ENCODE results near the gene PLEKHA1. TPM values are rescaled to one million over a fixed set of nuclear protein-coding genes. Genes with fewer than 3 reads are reported as not detected.

The PLEKHA1 gene
- total and polyA plus RNA-seq, 2 of the 13 experiments (the other 11 are each of a cell fraction or from before 2014, with no cell fraction given), result 32.2 to 53.3 TPM

- no TSS peak for BruUV-seq (replicated peaks)
- Histone ChIP-seq H3K9me3 (ENCODE audit: low read length) (no peaks in the 10 kb centered on the region), H3K4me3 (replicated peaks in 1 of 3; ENCODE audit: insufficient read depth in 1 of 3, low read depth in 2 of 3, low read length in 3 of 3) (peak within 1 kb of the TSS; percentile 16 to 59 (median 16); a peak in 3 of 6 replicates), H3K4me1 (ENCODE audit: insufficient read depth, low read length) (peaks cover 12% of the 10 kb centered on the region; the same call in 1 of the 2 replicates), H3K27me3 (ENCODE audit: control insufficient read depth in 1 of 2, insufficient read depth in 2 of 2, low read length in 2 of 2) (peaks cover 8 to 86% of the 10 kb centered on the region in 2 experiments), H3K4me2 (ENCODE audit: low read depth, low read length) (peak within 1 kb of the TSS; percentile 55), H4K20me1 (ENCODE audit: insufficient read depth, low read length) (no peaks in the 10 kb centered on the region), H3K79me2 (ENCODE audit: insufficient read depth, low read length) (no peaks in the 10 kb centered on the region), H3K9ac (ENCODE audit: insufficient read depth, low read depth, low read length) (no peak within 1 kb of the TSS), H2AFZ (ENCODE audit: low read length) (no peak within 1 kb of the TSS), H3K36me3 (replicated peaks in 1 of 2; ENCODE audit: control insufficient read depth in 1 of 2, insufficient read depth in 2 of 2, low read length in 2 of 2) (no peaks in the 10 kb centered on the region), H3K27ac (ENCODE audit: extremely low read length, insufficient read depth, low read length) (no peak within 1 kb of the TSS)
- in situ Hi-C loops (cut with HindIII; ENCODE audit: extremely low pct_ligation_motif_present, low pct_unique_long_range_greater_than_20kb), result no loop called here
- ChIA-PET POLR2A (no interaction called here), CTCF (ENCODE audit: low intra/inter-chr PET ratio, low total read pairs) (no interaction called here)
- peak; percentile 46; the same call in 2 of the 3 replicates for ATAC-seq
- no peak for FAIRE-seq
- 0% methylated on average over 1 of the region's 56 CpGs for WGBS (ENCODE audit: low lambda C conversion rate)
- TF ChIP-seq TEAD2 (CRISPR knock-in tag; IDR thresholded peaks at IDR 0.05) (no peak), TARDBP (CRISPR knock-in tag; IDR thresholded peaks at IDR 0.05) (no peak), ATRX (CRISPR knock-in tag; IDR thresholded peaks at IDR 0.05; ENCODE audit: borderline replicate concordance) (no peak), DPF2 (CRISPR knock-in tag; IDR thresholded peaks at IDR 0.05; ENCODE audit: borderline replicate concordance, low read depth) (no peak), ZFY (CRISPR knock-in tag; IDR thresholded peaks at IDR 0.05) (peak; percentile 27; the same call in 1 of the 2 replicates), MXD3 (CRISPR knock-in tag; IDR thresholded peaks at IDR 0.05) (no peak), ZNF224 (CRISPR knock-in tag; IDR thresholded peaks at IDR 0.05) (no peak), TAF15 (IDR thresholded peaks at IDR 0.05; ENCODE audit: low read depth, low read length, poor library complexity, severe bottlenecking) (no peak), CERS6 (CRISPR knock-in tag; IDR thresholded peaks at IDR 0.05) (no peak), ZMAT3 (CRISPR knock-in tag; conservative IDR thresholded peaks at IDR 0.05) (no peak), MED8 (CRISPR knock-in tag; IDR thresholded peaks at IDR 0.05; ENCODE audit: insufficient replicate concordance) (no peak), MED13 (CRISPR knock-in tag; IDR thresholded peaks at IDR 0.05) (no peak), FOXC1 (CRISPR knock-in tag; IDR thresholded peaks at IDR 0.05; ENCODE audit: borderline replicate concordance) (no peak), ATF7-NPFF (CRISPR knock-in tag; IDR thresholded peaks at IDR 0.05; ENCODE audit: low read depth) (no peak), FOXK2 (IDR thresholded peaks at IDR 0.05) (no peak), SIN3B (IDR thresholded peaks at IDR 0.05; ENCODE audit: low read length) (no peak)
- TF ChIP-seq, protein P1, sequence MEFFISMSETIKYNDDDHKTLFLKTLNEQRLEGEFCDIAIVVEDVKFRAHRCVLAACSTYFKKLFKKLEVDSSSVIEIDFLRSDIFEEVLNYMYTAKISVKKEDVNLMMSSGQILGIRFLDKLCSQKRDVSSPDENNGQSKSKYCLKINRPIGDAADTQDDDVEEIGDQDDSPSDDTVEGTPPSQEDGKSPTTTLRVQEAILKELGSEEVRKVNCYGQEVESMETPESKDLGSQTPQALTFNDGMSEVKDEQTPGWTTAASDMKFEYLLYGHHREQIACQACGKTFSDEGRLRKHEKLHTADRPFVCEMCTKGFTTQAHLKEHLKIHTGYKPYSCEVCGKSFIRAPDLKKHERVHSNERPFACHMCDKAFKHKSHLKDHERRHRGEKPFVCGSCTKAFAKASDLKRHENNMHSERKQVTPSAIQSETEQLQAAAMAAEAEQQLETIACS (CRISPR knock-in tag; IDR thresholded peaks at IDR 0.05), result peak; percentile 49
- TF ChIP-seq, protein P2, sequence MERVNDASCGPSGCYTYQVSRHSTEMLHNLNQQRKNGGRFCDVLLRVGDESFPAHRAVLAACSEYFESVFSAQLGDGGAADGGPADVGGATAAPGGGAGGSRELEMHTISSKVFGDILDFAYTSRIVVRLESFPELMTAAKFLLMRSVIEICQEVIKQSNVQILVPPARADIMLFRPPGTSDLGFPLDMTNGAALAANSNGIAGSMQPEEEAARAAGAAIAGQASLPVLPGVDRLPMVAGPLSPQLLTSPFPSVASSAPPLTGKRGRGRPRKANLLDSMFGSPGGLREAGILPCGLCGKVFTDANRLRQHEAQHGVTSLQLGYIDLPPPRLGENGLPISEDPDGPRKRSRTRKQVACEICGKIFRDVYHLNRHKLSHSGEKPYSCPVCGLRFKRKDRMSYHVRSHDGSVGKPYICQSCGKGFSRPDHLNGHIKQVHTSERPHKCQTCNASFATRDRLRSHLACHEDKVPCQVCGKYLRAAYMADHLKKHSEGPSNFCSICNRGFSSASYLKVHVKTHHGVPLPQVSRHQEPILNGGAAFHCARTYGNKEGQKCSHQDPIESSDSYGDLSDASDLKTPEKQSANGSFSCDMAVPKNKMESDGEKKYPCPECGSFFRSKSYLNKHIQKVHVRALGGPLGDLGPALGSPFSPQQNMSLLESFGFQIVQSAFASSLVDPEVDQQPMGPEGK (CRISPR knock-in tag; IDR thresholded peaks at IDR 0.05), result no peak
- intact Hi-C loops (cut with micrococcal nuclease; ENCODE audit: unreplicated experiment), result no loop called here
- DNase-seq (ENCODE audit: low spot score), result no peak
These were observed 86.8 kb downstream of the PLEKHA1 start, which contains the start of gene HTRA1 for GRCh38 chr10:122461367-122461728. Gene HTRA1, plus strand, starts transcription at chr10:122461553. Its CDS starts 100 bp downstream, at chr10:122461653.
